HepG2 (cell line): ENCODE results near the gene CTDP1. TPM values are rescaled to one million over a fixed set of nuclear protein-coding genes. Genes with fewer than 3 reads are reported as not detected.

ENCODE experiments used
- ATAC-seq: fragments of 200-7000 bp; cut with Tn5 transposase; 3 replicates; pipeline ENCODE4 v1.9.1; 2020; ENCODE audit warnings: mild to moderate bottlenecking, moderate library complexity
- BruUV-seq: library from RNA; stranded (reverse); fragments of 400-500 nt; replicated peaks from 2 replicates; lab custom pipeline; 2021; lab: Mats Ljungman, UMichigan
- CTCF ChIA-PET: fragments of 300-600 bp; formaldehyde crosslinking; extraction: SDS; loops from one replicate; lab custom pipeline; 2021; ENCODE audit warnings: low total read pairs, inconsistent platforms, low intra/inter-chr PET ratio; lab: Yijun Ruan, JAX
- POLR2A ChIA-PET: fragments of 350-600 bp; sonication (Branson Sonifier 250); formaldehyde crosslinking; loops from one replicate; lab custom pipeline; 2020; ENCODE audit warnings: antibody characterized with exemption, inconsistent platforms; lab: Yijun Ruan, JAX
- DNase-seq: peaks from one replicate; pipeline ENCODE4 v3.0.0-alpha.2; 2015; ENCODE audit warnings: low spot score
- FAIRE-seq: peaks from 3 replicates; lab custom pipeline; 2011; peaks lifted over from hg19 to GRCh38; lab: Jason Lieb, UNC
- H2AFZ ChIP-seq: one replicate; pipeline ENCODE4 v1.6.1; 2011; ENCODE audit warnings: low read length, inconsistent platforms
- H3K27ac ChIP-seq: fragments of 300-600 bp; 3 replicates; pipeline ENCODE4 v1.8.0; 2011; ENCODE audit warnings: mixed run types, mild to moderate bottlenecking, mixed read lengths, low read length, inconsistent platforms; ENCODE audit not compliant: insufficient read depth; ENCODE audit errors: extremely low read length
- H3K27me3 ChIP-seq, 2 experiments: fragments of 200-600 bp in 1 of 2; 2 replicates in 1 of 2; 3 replicates in 1 of 2; pipeline versions ENCODE4 v1.6.0 to v1.8.0; 2011; ENCODE audit warnings: low read length in 2 of 2, mild to moderate bottlenecking in 2 of 2, moderate library complexity in 2 of 2, inconsistent platforms in 1 of 2; ENCODE audit not compliant: insufficient read depth in 2 of 2, control insufficient read depth in 1 of 2
- H3K36me3 ChIP-seq, 2 experiments: fragments of 200-600 bp in 1 of 2; replicated peaks in 1 of 2; 2 replicates in 1 of 2; 3 replicates in 1 of 2; pipeline versions ENCODE4 v1.5.1 to v1.8.0; 2011; ENCODE audit warnings: low read length in 2 of 2, inconsistent platforms in 1 of 2; ENCODE audit not compliant: insufficient read depth in 2 of 2, control insufficient read depth in 1 of 2
- H3K4me1 ChIP-seq: 2 replicates; pipeline ENCODE4 v1.5.1; 2012; ENCODE audit warnings: low read length, inconsistent platforms; ENCODE audit not compliant: insufficient read depth
- H3K4me2 ChIP-seq: 2 replicates; pipeline ENCODE4 v1.6.0; 2011; ENCODE audit warnings: low read depth, low read length, inconsistent platforms
- H3K4me3 ChIP-seq, 3 experiments: fragments of 200-600 bp in 1 of 3; sonication (generic), shearing (Covaris generic) in 1 of 3; replicated peaks in 1 of 3; 2 replicates each; pipeline ENCODE4 v1.5.1; 2011 to 2016; ENCODE audit warnings: low read length in 3 of 3, inconsistent platforms in 2 of 3, low read depth in 2 of 3, mild to moderate bottlenecking in 2 of 3, control low read depth in 1 of 3, mixed read lengths in 1 of 3; ENCODE audit not compliant: insufficient read depth in 1 of 3
- H3K79me2 ChIP-seq: one replicate; pipeline ENCODE4 v1.6.1; 2011; ENCODE audit warnings: low read length, inconsistent platforms; ENCODE audit not compliant: insufficient read depth
- H3K9ac ChIP-seq: 2 replicates; pipeline ENCODE4 v1.6.0; 2011; ENCODE audit warnings: mild to moderate bottlenecking, low read depth, low read length, inconsistent platforms; ENCODE audit not compliant: insufficient read depth
- H3K9me3 ChIP-seq: 2 replicates; pipeline ENCODE4 v1.5.1; 2012; ENCODE audit warnings: mild to moderate bottlenecking, low read length
- H4K20me1 ChIP-seq: 2 replicates; pipeline ENCODE4 v1.6.0; 2011; ENCODE audit warnings: inconsistent platforms, mild to moderate bottlenecking, low read length, moderate library complexity; ENCODE audit not compliant: insufficient read depth
- ARID3A ChIP-seq: IDR thresholded peaks from 2 replicates; pipeline ENCODE4 v1.6.1; 2012; ENCODE audit warnings: low read depth, low read length, improper control_type of control experiment
- DDIT3 ChIP-seq: sonication (generic); formaldehyde crosslinking; IDR thresholded peaks from 2 replicates; pipeline ENCODE4 v1.4.0; 2020; ENCODE audit warnings: mild to moderate bottlenecking, missing genetic modification reagents
- EZH2 ChIP-seq: conservative IDR thresholded peaks from 2 replicates; pipeline ENCODE4 v1.6.1; 2012; ENCODE audit warnings: mild to moderate bottlenecking, low read depth, low read length, moderate library complexity
- HOMEZ ChIP-seq: IDR thresholded peaks from 2 replicates; pipeline ENCODE4 v1.6.1; 2016; ENCODE audit warnings: low read depth
- KMT2B ChIP-seq: IDR thresholded peaks from 2 replicates; pipeline ENCODE4 v1.6.1; 2016; ENCODE audit warnings: missing genetic modification reagents, missing compliant biosample characterization
- MTERF4 ChIP-seq: sonication (generic); formaldehyde crosslinking; IDR thresholded peaks from 2 replicates; pipeline ENCODE4 v1.8.0; 2023; ENCODE audit warnings: mild to moderate bottlenecking, missing genetic modification reagents
- PAWR ChIP-seq: sonication (generic); formaldehyde crosslinking; IDR thresholded peaks from 2 replicates; pipeline ENCODE4 v1.4.0; 2020; ENCODE audit warnings: missing genetic modification reagents, mild to moderate bottlenecking, borderline replicate concordance
- PRPF4 ChIP-seq: fragments of 200-400 bp; formaldehyde crosslinking; IDR thresholded peaks from 2 replicates; pipeline ENCODE4 v1.6.1; 2016; ENCODE audit warnings: low read length, low read depth; ENCODE audit not compliant: poor library complexity, severe bottlenecking
- RCOR2 ChIP-seq: IDR thresholded peaks from 2 replicates; pipeline ENCODE4 v1.6.1; 2016; ENCODE audit warnings: missing biosample characterization, missing genetic modification reagents
- SMC3 ChIP-seq: IDR thresholded peaks from 2 replicates; pipeline ENCODE4 v1.6.1; 2011; ENCODE audit warnings: low read length, improper control_type of control experiment
- ZNF263 ChIP-seq: sonication (generic); formaldehyde crosslinking; IDR thresholded peaks from 2 replicates; pipeline ENCODE4 v1.4.0; 2020; ENCODE audit warnings: missing genetic modification reagents
- ZNF501 ChIP-seq: sonication (generic); formaldehyde crosslinking; IDR thresholded peaks from 2 replicates; pipeline ENCODE4 v1.5.1; 2020; ENCODE audit warnings: mild to moderate bottlenecking, moderate library complexity, missing genetic modification reagents
- ZNF572 ChIP-seq: sonication (generic); formaldehyde crosslinking; IDR thresholded peaks from 2 replicates; pipeline ENCODE4 v1.5.1; 2020; ENCODE audit warnings: mild to moderate bottlenecking, missing genetic modification reagents
- ZNF597 ChIP-seq: sonication (generic); formaldehyde crosslinking; IDR thresholded peaks from 2 replicates; pipeline ENCODE4 v1.5.0; 2020; ENCODE audit warnings: missing genetic modification reagents
- ZNF607 ChIP-seq: sonication (generic); formaldehyde crosslinking; IDR thresholded peaks from 2 replicates; pipeline ENCODE4 v1.5.1; 2020; ENCODE audit warnings: missing genetic modification reagents, mild to moderate bottlenecking, borderline replicate concordance
- ZNF616 ChIP-seq: sonication (generic); formaldehyde crosslinking; IDR thresholded peaks from 2 replicates; pipeline ENCODE4 v1.5.0; 2020; ENCODE audit warnings: low read depth, mild to moderate bottlenecking, missing genetic modification reagents
- WGBS: methylation state at CpG from one replicate; pipeline ENCODE4 v1.1.6; 2017; ENCODE audit warnings: low lambda C conversion rate; 5-methylcytosine and 5-hydroxymethylcytosine counted together
- in situ Hi-C: cut with HindIII; loops from 2 replicates; pipeline ENCODE4 v1.10.0; 2017; ENCODE audit warnings: low pct_unique_long_range_greater_than_20kb; ENCODE audit not compliant: extremely low pct_ligation_motif_present
- intact Hi-C: fragments of 100-400 bp; cut with micrococcal nuclease; formaldehyde crosslinking; loops from one replicate; pipeline ENCODE4 v1.10.0; 2022; ENCODE audit not compliant: unreplicated experiment
- polyA plus RNA-seq, 8 experiments: library from polyadenylated mRNA; depleted of rRNA in 3 of 8; stranded (reverse) in 7 of 8; unstranded in 1 of 8; fragments of >200 nt; fragmentation: Illumina TruSeq in 4 of 8; extraction: Trizol in 4 of 8; gene quantifications; 2 replicates each; pipeline versions ENCODE4 v1.2.1 to v1.2.3, GENCODE V29; 2011 to 2016; ENCODE audit warnings: low read depth in 4 of 8, missing spikeins in 1 of 8, mixed read lengths in 1 of 8; ENCODE audit not compliant: insufficient read depth in 1 of 8
- total RNA-seq, 5 experiments: library from RNA; depleted of rRNA; stranded (reverse); fragments of >200 nt; fragmentation: Illumina TruSeq; extraction: Trizol; gene quantifications; 2 replicates each; pipeline ENCODE4 v1.2.3, GENCODE V29; 2016; ENCODE audit warnings: low read depth in 1 of 5

CTDP1 gene
- total and polyA plus RNA-seq, 2 of the 13 experiments (the other 11 are each of a cell fraction or from before 2014, with no cell fraction given) = 6.9 to 11.0 TPM

- no peak overlapping the region for H3K4me3 ChIP-seq
- H3K36me3 ChIP-seq = peaks cover 2 to 12% of the 10 kb centered on the region in 2 experiments; a peak in 2 of 5 replicates
- POLR2A ChIA-PET = no interaction called here
- H4K20me1 ChIP-seq = no peaks in the 10 kb centered on the region
- no peak overlapping the region for H3K27ac ChIP-seq
- 97% methylated on average over 23 of the region's 27 CpGs for WGBS
- ATAC-seq = no peak
- intact Hi-C loops (no loop called here), in situ Hi-C loops (no loop called here)
- no peaks in the 10 kb centered on the region for H3K79me2 ChIP-seq
- H3K9me3 ChIP-seq = no peaks in the 10 kb centered on the region
- no peak overlapping the region for H2AFZ ChIP-seq
- H3K27me3 ChIP-seq = no peaks in the 10 kb centered on the region
- CTCF ChIA-PET = no interaction called here
- no peak overlapping the region for H3K9ac ChIP-seq
- no peak for DNase-seq
- H3K4me1 ChIP-seq = no peaks in the 10 kb centered on the region
- FAIRE-seq = no peak
- BruUV-seq = no TSS peak
- no peak for TF ChIP-seq ZNF501
- no peak for TF ChIP-seq ZNF607 (CRISPR knock-in tag)
- TF ChIP-seq PRPF4 = no peak
- TF ChIP-seq MTERF4 (CRISPR knock-in tag) = no peak
- TF ChIP-seq PAWR (CRISPR knock-in tag) = no peak
- TF ChIP-seq HOMEZ (CRISPR knock-in tag) = no peak
- no peak for TF ChIP-seq RCOR2 (CRISPR knock-in tag)
- TF ChIP-seq EZH2 = no peak
- no peak for TF ChIP-seq ARID3A
- TF ChIP-seq DDIT3 (CRISPR knock-in tag) = no peak
- no peak for TF ChIP-seq KMT2B
- no peak for TF ChIP-seq ZNF597 (CRISPR knock-in tag)
- no peak for TF ChIP-seq ZNF616 (CRISPR knock-in tag)
- TF ChIP-seq SMC3 = no peak
- no peak for TF ChIP-seq ZNF572
- TF ChIP-seq ZNF263 (CRISPR knock-in tag) = no peak
- TF ChIP-seq, all 625 proteins: peak for 0
- H3K4me2 ChIP-seq = no peak overlapping the region
Observed at GRCh38 chr18:79754831-79755351, 75.3 kb downstream of the CTDP1 start.
